GM20431 (cell line): Measurements from ENCODE around the gene MYL6B.
"Not testable (repeated sequence)": the region's sequence is repeated elsewhere in the genome, so short reads cannot be mapped to it uniquely, and the experiment has no call there.

ENCODE experiments used
- in situ Hi-C: fragments of 300-500 bp; cut with MseI, MboI; formaldehyde crosslinking; loops from one replicate; pipeline ENCODE4 v1.15.0; 2020; ENCODE audit warnings: low sequenced_read_pairs; ENCODE audit not compliant: unreplicated experiment

Gene MYL6B

DNA sequence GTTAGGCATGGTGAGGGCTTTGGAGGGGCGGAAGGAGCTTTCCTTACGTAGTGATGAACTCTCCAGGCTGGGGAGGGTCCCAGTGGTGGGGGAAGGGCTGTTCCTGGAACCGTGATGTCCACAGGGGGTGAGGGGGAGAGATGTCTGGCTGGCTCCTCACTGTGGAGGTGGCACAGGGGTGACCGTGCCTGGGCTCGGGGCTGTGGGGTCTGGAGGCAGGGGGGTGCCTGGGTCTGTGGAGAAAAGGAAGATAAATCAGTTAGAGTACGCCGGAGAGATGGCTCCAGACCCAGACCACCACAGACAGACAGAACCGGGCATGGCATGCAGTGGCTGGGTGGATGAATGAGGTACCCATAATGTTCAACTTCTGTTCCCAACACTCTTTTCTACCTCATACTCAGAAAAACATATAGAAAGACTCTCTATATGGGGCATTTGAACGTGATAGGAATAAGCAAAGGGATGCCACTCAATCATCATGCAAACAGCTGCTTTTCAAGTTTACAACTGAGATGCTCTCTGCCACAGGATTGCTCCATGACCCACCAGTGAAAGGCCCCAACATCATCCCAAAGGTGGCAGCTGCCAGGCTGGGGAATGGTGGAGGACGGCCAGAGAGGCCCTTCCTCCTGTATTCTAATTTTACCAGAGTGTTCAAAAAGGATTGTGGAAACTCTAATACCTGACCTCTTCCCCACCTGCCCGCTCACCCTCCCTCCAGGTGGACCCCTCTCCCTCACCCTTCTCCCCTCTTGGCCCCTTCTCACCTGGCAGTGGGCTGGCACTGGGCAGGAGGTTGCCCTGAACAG, 11.4 kb downstream of the MYL6B start:
- in situ Hi-C loops: no loop called here

DNA sequence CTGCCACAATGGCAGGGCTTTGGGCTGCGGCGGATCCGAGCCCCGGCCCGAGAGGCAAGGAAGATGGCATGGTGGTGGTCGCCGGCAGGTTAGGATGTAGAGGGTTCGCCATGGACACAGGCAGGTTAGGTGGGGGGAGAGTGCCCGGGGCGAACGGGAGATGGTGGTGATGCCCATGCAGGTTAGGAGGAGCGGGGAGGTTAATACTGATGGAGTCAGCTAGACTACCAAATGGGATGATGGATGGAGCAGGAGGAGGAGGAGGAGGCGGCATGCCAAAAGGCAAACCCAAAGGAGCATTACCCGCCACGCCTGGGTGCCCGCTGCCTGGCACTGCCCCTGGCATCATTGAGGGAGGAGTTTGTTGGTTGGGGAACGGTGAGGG, 11.9 kb downstream of the MYL6B start:
- in situ Hi-C loops: no loop called here

DNA sequence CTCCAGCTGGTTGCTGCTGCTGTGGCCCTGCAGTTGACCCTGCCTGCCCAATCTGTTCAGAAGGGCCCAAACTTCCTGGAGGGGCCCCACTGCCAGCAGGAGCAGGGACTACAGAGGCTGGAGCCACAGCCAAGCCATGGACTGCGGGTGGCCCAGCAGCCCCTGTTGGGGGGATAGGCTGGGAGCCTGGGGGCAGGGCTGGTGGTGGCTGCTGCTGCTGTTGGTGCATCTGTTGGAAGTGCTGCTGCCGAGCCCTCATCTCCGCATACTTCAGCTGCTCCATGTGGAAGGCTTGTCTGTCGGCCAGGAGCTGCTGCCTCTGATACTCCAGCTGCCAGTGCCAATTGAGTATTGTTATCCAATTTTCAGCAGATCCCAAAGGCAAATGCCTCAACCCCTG, 13.0 kb downstream of the MYL6B start:
- in situ Hi-C loops: no loop called here

DNA sequence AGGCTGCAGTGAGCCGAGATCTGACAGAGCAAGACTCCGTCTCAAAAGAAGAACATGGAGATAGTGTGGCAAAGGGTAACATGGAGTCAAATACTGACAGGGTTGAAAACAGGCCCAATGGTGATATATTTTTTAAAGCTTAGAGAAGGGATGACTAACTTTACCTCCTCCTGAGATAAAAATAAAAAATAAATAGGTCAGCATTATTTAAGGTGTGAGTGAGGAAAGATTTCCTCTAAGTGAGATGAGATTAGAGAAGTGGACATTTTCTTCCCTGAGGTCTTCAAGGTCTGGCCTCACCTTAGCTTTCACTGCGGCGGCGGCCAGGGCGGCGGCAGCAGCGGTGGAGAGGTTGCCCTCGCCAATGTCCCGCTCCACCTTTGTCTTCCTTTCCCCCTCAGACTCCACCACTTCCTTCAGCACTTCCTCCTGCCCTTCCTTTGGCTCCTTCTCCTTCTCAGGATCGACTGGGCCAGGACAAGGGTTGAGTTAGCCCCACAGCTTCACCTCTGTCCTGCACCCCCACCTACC, 16.9 kb downstream of the MYL6B start:
- in situ Hi-C loops: no loop called here

DNA sequence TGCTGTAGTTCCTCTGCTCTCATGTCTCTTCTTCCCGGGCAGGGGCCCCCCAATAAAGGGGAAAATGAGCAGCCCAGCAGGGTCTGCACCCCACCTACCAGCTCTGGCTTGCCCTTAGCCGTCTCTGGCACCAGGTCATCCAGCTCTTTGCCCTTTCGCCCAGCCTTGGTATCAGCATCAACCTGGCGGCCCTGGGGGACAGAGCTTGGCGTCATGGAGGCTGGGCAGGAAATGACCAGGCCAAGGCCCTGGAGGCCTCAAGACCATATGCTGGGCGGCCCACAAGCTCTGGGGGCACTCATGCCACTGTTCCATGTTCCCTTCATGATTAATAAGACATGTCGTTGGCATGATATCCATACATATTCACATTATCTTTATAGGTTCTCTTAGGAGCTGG, 20.5 kb downstream of the MYL6B start:
- in situ Hi-C loops: no loop called here

DNA sequence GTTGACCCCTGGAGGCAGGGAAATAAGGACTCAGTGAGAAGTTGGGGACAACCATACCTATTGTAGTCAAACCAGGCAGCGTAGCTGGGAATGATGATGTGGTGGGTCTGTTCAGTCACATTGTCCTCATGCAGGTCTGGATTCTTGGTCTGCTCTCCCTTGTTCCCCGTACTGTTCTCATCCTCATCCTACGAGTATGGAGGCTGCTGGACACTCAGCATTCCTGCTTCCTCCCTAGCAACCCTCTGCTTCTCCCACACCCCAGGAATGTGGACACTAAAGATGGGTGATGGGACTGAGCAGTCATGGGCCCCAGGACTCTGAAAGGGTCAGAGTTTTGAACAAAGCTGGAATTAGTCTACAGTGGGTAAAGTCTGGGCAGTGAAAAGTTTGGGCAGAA, 26.0 kb downstream of the MYL6B start:
- in situ Hi-C loops: no loop called here

DNA sequence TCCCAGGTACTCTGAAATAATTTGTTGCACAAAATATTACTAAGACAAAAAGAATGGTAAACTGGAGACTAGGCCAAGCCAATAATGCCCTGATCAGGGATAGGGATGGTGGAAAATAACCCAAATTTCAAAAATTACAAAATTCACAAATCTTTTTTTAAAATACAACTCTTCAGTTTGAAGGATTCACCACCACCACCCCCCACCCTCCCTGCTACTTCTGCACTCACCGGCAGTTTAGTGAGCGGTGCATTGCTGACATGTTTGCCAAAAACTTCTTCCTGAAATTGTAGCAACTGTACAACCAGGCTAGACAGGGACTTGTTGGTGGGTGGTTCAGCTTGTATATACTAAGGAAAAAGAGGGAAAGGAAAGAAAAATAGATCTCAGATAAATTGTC, 34.6 kb downstream of the MYL6B start:
- in situ Hi-C loops: no loop called here

DNA sequence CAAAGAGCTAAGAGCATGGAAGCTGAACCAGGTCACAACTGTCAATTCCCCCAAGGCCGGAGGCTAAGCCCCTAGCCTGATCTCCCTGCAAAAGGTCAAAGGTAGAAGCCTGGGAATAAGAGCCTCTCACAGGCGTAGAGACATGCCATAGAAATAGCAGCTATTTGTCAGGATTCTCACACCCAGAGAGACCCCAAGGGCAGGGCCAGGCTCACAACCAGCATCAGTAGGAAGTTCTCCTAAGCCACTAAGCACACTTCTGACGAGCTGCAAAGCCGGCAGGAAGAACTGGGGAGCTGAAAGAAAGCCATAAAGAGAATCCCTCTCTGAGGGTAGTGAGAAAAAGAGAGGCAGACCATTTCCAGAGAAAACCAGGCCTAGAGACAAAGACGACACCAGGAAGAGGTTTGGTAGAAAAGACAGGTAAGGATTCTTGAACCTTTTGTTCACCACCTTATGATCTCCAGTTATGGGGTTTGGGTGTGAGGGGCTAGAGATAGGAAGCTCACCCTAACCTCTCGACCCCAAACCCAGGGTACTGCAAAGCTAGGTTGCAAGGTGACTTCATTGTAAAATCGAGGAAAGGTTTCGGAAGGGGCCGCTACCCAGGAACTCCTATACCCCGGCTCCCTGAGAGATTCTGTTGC, 35.9 kb downstream of the MYL6B start:
- in situ Hi-C loops: no loop called here

DNA sequence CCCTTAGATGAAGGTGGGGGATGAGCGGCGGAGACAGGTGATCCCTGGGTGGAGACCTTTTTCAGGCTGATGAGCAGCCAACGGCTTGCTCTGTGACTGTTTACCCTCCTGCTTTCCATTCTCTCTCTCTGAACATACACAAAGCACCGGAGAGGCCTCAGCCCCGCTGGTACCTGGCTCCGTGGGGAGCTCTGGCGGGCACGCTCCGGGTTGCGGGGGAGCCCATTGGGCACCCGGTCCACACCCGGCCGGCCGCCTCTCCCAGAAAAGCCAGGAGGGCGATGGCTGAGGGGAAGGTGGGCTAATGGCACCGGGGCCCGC, 36.4 kb downstream of the MYL6B start:
- in situ Hi-C loops: no loop called here

DNA sequence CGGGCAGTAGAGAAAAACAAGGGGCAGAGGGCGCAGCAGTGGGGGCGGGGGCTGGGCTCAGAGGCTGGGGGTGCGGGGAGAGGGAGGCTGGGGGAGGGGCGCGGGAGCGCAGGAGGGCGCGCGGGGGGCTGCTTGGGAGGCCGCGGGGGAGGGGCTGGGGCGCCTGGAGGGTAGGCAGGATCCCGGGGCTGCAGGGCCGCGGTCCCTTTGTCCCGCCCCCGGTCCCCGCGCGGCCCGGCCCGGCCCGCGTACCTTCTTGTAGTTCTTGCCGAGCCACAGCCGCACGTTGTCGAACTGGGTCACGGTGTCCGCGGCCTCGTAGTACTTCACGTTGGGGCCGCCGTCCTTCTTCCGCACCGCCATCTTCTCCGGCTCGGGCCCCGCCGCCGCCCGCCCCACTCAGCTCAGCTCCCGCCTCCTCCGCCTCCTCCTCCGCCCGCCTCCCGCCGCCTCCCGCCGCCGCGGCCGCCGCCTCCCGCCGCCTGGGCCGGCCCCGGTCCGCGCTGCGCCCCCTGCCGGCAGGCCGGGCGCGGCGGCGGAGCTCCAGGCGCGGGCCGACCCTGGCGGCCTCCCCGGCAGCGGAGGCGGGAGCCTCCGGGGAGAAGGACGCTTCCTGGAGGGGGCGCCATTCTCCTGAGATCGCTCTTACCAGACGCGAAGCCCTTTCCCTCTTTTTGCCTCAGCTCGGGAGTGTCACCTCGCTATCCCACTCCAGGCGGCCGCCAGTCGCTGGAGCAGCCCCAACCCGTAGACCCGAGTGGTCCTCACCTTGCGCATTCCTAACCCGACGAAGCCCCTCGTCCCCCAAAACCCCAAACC, 36.9 kb downstream of the MYL6B start, which contains the start of gene SMARCC2:
Gene SMARCC2 (minus strand): TSS at position 385 of the 819 bp plus-strand sequence. CDS start 22 bp downstream, at position 363.
- in situ Hi-C loops: no loop called here

DNA sequence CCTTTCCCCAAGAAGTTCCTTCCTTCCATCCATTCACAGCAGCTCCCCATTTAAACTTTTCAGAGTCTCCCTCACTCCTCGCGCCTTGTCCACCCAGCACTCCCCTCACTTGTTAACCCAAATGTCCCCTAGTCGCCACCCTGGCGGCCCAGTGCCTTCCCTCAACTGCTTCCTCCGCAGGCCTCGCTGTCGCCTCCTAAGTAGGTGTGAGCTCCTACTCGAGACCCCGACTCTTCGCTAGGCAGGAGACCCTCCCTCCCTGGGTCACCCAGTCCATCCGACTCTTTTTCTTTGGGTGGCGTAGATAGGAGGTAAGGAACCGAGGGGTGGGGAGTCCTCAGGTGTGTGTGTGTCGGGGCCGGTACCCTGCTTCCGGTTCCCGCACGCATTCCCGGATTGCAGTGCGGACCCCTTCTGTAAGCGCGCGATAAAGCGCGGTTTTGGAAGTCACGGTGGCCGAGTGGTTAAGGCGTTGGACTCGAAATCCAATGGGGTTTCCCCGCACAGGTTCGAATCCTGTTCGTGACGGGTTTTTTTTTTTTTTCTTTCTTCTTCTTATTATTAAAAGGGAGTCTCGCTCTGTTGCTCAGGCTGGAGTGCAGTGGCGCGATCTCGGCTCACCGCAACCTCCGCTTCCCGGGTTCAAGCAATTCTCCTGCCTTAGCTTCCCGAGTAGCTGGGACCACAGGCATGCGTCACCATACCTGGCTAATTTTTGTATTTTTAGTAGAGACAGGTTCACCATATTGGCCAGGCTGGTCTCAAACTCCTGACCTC, 37.7 kb downstream of the MYL6B start:
- in situ Hi-C loops: no loop called here

DNA sequence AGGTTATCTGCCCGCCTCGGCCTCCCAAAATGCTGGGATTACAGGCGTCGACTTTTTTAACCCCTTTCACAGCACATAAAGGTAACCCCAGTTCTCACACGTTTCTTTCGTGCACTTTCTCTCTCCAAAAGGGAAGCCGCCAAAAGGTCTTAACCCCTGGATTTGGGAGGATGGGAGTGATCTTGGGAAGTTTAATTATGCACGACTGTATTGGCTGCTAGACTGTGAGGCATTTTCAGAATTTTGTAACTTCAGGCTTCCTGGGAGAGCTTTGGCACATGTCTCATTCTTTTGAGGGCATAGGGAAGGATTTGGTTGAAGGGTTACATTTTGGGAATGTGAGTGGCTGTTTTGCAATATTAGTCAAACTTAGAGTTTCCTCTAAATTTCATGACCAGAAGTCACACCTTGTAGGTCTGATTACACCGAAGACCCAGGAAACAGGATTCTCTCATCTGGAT, 38.3 kb downstream of the MYL6B start:
- in situ Hi-C loops: no loop called here

DNA sequence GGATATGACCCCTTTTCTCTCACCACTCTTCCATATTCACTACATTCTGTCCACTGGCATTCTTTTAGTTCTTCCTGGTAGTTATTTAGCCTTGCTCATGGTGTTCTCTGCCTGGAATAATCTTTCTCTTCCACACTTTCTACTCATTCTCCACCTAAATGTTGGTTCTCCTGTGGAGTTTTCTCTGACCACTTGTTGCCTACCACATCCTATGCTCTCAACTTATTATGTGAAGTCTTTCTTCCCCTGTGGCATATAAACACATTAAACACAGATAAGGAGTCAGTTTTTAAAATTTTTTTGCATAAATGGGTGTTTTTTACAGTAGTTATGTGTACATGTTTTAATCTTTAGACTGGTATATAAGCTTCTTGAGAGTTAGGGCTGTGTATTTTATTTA, 40.2 kb downstream of the MYL6B start:
- in situ Hi-C loops: no loop called here

DNA sequence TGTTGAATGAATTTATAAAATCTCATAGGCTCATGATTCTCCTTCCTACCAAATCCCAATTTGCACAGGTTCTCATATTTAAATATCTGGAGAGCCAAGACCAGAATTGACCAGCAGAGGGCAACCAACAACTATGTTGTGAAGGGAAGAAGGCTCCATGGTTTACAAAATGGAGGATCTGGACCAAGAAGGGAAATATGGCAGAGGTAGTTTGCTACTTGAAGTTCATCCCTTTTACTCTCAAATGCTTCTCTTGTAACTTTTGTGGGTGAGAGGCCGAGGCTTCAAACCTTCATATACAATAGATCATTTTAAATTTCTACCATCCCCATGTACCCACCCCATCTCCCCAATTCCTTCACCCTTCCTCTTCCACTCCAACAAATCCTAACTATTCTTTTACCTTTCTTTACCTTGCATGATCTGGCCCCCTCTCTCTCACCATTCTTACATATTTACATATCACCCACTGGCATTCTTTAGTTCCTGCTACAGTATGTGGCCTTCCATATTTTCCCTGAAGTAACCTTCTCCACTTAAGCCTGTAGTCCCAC, 40.7 kb downstream of the MYL6B start:
- in situ Hi-C loops: no loop called here

DNA sequence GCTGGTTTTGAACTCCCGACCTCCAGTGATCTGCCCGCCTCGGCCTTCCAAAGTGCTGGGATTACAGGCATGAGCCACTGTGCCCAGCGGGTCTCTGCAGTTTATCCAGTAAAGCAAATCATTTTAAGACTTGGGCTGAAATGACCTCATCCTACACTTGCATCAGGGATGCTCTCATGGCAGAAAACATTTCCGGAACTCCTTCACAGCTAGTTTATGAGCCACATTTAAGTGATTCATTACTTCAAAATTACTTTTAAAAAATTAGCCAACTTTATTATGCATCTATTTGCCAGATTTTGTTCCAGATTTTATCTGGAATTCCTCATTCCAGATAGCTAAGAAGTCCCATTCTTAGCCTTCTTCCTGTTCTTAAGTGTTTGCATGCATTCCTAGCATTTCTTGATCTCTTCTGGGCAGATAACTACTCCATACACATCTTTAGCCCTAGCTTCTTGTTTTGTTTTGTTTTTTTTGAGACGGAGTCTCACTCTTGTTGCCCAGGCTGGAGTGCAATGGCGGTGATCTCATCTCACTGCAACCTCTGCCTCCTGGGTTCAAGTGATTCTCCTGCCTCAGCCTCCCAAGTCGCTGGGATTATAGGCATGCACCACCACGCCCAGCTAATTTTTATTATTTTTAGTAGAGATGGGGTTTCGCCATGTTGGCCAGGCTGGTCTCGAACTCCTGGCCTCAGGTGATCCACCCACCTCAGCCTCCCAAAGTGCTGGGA, 44.6 kb downstream of the MYL6B start:
- in situ Hi-C loops: not testable (repeated sequence)

DNA sequence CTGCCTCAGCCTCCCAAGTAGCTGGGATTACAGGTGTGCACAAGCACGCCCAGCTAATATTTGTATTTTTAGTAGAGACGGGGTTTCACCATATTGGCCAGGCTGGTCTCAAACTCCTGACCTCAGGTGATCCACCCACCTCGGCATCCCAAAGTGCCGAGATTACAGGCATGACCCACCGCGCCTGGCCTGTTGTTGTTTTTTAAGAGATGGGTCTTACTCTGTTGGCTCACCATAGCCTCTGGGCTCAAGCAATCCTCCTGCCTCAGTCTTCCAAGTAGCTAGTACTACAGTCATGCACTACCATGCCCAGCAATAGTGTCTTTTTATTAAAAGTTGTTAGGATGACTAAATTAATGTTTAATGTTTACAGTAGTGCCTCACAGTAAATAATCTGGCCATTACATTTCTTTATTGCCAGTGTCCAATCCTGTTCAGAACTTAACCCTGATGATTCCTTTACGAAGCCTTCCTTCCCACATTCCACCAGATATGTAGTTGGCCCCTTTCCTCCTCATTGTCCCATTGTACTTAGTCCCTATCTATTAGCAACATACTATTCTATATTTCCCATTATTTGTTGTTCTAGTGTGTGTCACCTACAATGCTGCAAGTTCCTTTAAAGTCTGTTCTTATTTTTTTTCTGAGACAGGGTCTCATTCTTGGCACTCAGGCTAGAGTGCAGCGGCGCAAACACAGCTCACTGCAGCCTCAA, 45.7 kb downstream of the MYL6B start:
- in situ Hi-C loops: no loop called here

DNA sequence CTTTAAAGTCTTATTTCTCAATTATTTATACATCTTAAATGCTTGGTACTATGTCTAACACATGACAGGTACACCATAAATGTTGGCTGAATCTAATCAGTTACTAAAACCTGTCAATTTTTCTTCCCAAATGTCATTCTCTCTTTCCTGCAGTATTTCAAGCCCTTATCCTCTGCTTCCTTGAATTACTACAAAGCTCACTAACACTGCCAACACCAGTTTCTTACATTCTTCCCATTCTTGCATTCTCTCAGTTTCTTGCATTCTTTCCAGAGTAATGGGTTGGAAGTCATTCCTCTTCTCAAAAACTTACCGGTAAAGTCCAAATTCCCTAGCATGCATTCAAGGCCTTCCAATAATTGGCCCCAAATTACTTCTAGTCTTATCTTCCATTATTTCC, 46.4 kb downstream of the MYL6B start:
- in situ Hi-C loops: no loop called here

DNA sequence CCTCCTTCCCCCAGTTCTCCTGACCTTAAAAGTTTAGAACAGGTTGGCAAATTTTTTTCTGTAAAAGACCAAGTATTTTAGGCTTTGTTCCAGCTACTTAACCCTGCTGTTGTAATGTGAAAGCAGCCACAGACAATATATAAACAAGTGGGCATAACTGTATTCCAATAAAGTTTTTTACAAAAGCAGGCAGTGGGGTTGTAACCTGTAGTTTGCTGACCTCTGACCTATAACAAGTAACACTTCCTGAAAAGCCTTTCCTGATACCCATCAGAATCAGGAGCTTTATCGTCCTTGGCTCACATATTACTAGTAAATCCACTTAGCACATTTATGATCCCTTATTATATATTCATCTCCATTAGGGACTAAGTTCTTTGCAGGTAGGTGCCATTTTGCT, 50.0 kb downstream of the MYL6B start:
- in situ Hi-C loops: no loop called here
